Sigmoid colon (tissue), 4 donors: ENCODE results near the gene BANP.

Experiments used
- EP300 ChIP-seq, 4 donors: sonication (generic); formaldehyde crosslinking; IDR thresholded peaks; one replicate each; pipeline ENCODE4 v1.6.1; 2017; ENCODE audit warnings: antibody characterized with exemption in 4 of 4
- POLR2A ChIP-seq, 2 donors: fragments of 450-650 bp; IDR thresholded peaks; one replicate each; pipeline ENCODE4 v1.6.1; 2016; ENCODE audit warnings: antibody characterized with exemption in 2 of 2, mild to moderate bottlenecking in 2 of 2, moderate library complexity in 2 of 2
- POLR2AphosphoS5 ChIP-seq, 4 donors: sonication (generic); formaldehyde crosslinking; IDR thresholded peaks; one replicate each; pipeline ENCODE4 v1.6.1; 2017; ENCODE audit warnings: antibody characterized with exemption in 4 of 4
- TF ChIP-seq, protein P1 (sequence below), 4 experiments: fragments of 450-650 bp in 3 of 4; fragments of 200-600 bp in 1 of 4; IDR thresholded peaks; one replicate each; pipeline ENCODE4 v1.5.1; 2016 to 2019; ENCODE audit warnings: antibody characterized with exemption in 4 of 4, mild to moderate bottlenecking in 3 of 4, moderate library complexity in 2 of 4

DNA sequence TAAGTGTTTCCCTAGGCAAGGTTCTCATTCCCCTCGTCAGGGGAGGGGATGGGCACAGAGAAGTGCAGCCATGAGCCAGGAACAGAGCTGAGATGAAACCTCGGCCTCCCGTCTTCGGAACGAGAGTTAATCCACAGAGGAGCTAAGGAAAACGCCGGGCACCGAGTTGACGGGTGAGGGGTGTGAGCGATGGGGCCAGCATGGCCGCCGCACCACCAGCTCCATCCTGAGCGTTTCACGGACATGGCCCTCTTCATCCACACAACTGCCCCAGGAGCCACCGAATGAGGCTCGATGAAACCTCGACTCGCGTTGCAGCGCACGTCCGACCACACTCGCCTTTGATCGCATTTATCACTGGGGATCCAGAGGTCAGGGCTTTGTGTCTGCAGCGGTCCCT lies 36.4 kb upstream of the BANP start:
- TF ChIP-seq, protein P1, sequence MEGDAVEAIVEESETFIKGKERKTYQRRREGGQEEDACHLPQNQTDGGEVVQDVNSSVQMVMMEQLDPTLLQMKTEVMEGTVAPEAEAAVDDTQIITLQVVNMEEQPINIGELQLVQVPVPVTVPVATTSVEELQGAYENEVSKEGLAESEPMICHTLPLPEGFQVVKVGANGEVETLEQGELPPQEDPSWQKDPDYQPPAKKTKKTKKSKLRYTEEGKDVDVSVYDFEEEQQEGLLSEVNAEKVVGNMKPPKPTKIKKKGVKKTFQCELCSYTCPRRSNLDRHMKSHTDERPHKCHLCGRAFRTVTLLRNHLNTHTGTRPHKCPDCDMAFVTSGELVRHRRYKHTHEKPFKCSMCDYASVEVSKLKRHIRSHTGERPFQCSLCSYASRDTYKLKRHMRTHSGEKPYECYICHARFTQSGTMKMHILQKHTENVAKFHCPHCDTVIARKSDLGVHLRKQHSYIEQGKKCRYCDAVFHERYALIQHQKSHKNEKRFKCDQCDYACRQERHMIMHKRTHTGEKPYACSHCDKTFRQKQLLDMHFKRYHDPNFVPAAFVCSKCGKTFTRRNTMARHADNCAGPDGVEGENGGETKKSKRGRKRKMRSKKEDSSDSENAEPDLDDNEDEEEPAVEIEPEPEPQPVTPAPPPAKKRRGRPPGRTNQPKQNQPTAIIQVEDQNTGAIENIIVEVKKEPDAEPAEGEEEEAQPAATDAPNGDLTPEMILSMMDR (IDR thresholded peaks at IDR 0.05): no peak
- TF ChIP-seq EP300 (IDR thresholded peaks at IDR 0.05) (no peak), POLR2A (IDR thresholded peaks at IDR 0.05) (no peak), POLR2AphosphoS5 (IDR thresholded peaks at IDR 0.05) (no peak)
